Glomerular endothelial cell (primary cell): ENCODE data around the gene USP13. TPM values are rescaled to one million over a fixed set of nuclear protein-coding genes. Genes with fewer than 3 reads are reported as not detected.
"Not testable (repeated sequence)": the region's sequence is repeated elsewhere in the genome, so short reads cannot be mapped to it uniquely, and the experiment has no call there.

Experiments
- DNase-seq: peaks from one replicate; pipeline ENCODE4 v3.0.0-alpha.2; 2011; ENCODE audit warnings: low read depth, low spot score; ENCODE audit errors: extremely low read depth
- total RNA-seq: library from RNA; depleted of rRNA; stranded (reverse); fragments of >200 nt; gene quantifications from 2 replicates; pipeline ENCODE4 v1.2.3, GENCODE V29; 2015

USP13 gene
- total RNA-seq, 1 donor from 2014 or later: 23.3 TPM

DNA sequence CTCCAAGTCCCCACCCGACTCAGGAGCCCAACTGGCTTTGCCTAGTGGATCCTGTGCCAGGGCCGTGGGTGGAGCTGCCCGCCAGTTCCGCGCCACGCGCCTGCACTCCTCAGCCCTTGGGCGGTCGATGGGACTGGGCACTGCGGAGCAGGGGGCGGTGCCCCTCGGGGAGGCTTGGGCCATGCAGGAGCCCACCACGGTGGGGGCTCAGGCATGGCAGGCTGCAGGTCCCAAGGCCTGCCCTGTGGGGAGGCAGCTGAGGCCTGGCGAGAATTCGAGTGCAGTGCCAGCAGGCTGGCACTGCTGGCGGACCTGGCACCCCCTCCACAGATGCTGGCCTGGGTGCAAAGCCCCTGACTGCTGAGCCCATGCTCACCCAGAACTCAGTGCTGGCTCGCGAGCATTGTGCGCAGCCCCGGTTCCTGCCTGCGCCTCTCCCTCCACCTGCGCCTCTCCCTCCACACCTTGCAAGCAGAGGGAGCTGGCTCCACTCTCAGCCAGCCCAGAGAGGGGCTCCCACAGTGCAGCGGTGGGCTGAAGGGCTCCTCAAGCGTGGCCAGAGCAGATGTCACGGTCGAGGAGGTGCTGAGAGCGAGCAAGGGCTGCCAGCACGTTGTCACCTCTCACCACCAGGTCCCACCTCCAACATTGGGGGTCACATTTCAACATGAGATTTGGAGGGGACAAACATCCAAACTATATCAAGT, 122.7 kb downstream of the USP13 start:
- no peak for DNase-seq

DNA sequence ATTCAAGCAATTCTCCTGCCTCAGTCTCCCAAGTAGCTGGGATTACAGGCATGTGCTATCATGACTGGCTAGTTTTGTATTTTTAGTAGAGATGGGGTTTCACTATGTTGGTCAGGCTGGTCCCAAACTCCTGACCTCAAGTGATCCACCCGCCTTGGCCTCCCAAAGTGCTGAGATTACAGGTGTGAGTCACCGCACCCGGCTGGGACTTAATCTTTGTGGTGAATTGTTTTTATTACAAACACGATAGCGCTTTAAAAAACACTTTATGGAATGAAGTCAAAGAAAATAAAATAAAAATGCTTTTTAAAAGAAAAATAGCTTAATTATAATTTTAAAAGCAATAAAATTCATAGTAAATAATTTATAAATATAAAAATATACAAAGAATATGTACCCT, 130.0 kb downstream of the USP13 start:
- DNase-seq: not testable (repeated sequence)

DNA sequence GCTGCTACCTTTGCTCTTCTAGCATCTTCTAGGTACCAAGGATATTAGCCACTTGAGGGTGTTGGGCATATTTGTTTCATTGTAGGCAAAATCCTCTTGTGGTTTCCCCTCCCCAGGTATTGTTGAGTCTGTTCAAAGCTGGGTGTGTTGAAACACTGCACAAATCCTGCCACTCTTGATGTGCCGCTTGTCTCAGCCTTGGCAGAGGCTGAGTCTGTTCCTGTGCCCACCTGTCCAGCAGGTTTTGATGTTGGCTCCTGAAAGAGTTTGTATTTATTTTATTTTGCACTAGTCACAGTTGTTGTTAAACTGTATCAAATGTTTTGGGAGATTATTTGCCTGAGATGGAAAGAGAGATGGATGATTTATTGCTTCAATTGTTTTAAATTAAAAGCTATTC, 136.2 kb downstream of the USP13 start:
- DNase-seq: no peak

DNA sequence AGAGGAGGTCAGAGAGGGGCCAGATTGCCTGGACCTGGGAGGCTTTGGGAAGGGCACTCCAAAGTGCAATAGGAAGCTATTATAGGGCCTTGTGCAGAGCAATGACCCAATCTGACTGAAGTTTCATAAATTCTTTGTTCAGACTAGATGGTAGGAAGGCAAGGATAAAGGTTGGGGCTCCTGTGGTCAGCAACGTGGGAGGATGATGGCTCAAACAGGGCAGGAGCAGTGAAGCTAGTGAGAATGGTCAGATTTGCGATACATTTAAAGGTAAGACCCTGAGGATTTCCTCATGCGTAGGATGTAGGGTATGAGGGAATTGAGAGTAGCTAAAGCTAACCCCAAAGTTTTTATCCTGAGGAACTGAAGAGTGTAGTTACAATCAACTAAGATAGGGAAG, 139.0 kb downstream of the USP13 start:
- no peak for DNase-seq

DNA sequence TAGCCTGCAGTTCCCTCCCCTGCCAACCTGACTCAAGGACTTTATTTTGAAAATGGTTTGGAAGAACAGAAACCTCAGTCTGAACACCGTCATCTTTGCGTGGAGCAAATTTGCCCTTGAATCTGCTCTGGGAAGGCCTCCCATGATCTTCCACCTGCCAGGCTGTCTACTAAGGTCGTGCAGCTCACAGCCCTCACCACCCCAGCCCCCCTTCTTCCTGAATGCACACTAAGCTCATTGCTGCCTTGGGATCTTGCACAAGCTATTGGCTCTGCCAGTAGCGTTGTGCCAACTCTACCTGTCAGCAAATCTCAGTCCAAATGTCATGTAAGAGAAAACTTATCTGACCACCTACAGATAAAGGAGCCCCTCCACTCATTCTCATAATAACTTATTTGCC, 141.5 kb downstream of the USP13 start:
- no peak for DNase-seq

DNA sequence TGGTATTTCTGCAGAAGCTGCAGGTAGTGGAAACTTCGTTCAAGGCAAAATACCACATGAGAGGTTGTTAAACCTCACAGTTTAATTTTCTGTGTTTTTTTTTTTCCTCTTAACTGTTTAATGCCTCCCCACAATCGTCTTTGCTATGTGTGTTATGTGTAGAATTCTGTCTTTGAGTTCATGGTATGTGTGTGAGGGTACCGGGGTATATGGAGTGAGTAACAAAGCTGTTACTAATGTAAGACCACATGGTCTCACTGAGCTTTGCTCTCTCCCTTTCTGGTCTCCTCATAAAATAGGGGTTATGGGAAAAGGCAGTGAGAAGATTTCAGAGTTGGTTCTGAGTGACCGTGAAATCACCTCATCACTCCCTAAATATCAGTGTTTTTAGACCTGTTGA, 143.6 kb downstream of the USP13 start:
- DNase-seq: no peak

DNA sequence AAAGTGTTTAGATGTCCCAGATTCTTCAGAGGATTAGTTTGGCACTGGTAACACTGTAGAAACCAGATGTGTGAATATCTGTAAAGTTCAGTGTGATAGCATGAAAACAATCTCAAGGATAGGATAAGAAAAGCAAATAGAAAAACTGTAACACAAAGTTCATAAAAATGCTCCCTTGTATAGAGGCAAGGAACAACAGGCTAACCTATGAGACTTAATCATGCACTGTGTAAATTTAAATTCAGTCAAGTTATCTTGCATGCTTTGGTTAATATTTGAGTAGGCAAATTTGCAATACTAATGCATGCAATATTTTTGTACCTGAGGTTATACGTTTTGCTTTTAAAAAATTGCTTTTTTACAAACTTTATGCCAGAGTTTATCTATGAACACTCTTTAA, 144.4 kb downstream of the USP13 start:
- no peak for DNase-seq

DNA sequence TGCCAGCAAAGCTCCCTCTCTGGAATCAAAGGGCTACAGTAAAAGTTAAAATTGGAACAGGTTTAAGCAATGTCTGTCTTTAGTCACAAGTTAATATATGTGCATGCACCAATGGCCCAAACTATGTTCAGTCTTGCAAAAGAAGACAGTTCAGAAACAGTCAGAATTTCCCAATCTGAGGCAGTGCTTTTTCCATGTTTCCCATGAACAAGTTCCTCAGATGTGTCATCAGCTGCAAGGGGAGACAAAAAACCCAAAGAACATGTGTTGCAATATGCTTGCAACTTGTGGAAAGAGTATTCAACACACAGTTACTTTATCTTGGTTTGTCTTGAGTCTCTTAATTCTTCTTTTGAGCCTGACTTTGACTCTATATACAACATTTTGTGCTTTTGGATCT, 148.4 kb downstream of the USP13 start:
- DNase-seq: no peak

DNA sequence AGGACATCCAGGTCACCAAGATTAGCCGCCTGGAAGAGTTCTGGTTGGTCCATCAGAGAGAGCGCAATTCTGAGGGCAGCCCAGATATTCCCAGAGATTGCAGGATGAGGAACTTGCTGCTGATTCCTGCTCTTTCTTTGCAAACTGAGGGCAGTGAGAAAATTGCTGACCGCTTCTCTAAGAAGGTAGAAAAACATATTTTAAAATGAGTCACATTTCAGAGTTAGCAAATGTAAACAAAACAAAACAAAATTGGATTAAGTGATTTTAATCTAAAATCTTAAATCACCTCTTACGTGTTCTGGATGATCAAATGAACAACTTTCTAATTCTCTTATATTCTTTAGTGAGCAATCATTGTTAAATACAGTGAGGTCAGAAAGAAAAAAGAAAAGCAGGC, 149.0 kb downstream of the USP13 start:
- DNase-seq: no peak

DNA sequence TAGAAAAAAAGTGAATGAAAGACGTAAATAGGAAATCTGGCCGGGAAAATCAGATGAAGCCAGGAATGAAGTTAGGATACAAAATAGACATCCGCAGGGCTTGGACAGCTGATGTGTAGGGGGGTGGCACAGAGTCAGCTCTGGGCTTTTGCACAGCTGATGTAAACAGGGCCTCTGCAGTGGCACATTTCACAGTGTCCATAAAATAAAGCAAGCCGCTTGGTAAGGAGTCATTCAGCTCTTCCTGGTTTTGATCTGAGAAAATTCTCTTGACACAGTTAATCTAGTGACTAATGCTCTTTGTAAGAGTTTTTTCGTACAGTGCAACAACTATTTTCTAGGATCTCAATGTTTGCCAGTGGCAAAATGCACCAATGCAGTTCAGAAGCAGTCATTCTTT, 153.3 kb downstream of the USP13 start:
- no peak for DNase-seq

DNA sequence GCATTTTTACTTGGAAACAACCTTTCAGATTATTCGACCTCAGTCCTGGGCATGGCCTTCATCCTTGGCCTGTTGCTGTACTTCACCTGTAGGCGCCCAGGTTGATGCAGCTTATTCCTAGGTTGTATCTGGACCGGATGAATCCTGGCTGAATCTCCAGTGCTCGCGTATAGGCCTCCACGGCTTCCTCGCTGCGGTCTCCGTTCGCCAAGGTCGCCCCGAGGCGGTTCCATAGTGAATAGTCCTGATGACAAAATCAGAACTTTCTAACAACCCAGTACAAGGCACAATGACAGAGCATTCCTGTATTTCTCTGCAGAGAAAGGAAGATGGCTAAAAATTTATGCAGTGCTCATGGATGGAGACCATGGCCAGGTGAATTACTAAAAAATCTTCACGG, 154.7 kb downstream of the USP13 start:
- no peak for DNase-seq

DNA sequence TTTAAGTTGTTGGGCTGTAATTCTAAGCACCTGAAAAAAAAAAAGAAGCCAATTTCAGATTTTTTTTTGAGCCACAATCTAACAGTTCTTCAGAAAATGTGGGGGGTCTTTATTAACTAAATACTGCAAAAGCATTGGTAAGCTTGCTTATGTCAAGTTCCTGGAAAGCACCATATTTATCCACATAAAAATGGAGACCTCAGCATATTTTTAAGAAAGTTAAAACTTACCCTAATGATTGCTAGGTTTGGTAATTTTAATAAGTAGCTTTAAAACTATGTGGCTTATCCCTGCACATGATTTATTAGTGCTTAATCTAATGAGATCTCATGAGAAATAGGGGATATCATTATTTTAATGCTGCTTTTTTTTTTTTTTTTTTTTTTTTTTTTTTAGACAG, 156.8 kb downstream of the USP13 start:
- DNase-seq: no peak

DNA sequence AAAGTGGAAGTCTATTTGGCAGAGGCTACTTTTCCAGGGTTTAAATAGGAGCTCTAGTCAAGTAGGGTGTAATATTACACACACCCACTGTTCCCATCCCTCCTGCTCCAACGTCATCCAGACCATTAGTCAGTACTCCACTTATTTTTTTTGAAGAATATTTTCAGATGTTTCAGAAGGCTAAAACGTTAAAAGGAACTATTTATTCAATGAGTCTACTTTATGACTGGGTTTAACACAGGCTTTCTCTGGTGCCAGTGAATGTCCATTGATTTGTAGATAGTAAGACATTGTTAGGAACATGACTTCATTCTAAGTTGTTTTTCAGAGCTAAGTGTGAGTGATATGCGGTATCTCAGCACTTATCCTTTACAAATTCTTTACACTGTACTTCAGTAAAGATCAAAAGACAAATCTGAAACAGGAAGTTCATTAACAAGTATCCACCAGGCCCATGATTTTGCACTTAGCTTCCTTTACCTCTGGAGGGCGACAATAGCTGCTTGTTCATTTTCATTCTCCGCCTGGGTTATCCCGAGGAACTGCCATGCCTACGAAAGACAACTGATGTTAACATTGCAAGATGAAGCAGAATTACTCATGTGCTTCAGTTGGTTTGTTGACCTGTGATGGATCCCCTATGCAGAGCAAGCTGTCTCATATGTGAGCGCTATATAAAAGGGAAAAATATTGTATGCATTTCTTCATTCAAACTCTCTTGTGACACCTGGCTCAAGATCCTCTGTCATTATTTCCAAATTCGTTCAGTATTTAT, 158.7 kb downstream of the USP13 start:
- peak; percentile 22 for DNase-seq

DNA sequence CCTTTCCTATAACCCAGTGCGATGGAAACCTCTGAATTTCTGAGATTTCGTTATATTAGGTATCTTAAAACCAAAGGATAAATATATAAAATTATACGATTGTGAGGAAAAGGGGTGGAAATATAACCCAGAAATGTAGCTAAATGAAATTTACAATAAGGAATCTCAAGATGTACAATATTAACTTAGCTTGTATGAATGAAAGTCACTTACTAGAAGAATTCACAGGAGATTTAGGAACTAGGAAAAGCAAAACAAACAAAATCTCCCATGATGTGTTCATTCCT, 159.2 kb downstream of the USP13 start:
- DNase-seq: no peak

DNA sequence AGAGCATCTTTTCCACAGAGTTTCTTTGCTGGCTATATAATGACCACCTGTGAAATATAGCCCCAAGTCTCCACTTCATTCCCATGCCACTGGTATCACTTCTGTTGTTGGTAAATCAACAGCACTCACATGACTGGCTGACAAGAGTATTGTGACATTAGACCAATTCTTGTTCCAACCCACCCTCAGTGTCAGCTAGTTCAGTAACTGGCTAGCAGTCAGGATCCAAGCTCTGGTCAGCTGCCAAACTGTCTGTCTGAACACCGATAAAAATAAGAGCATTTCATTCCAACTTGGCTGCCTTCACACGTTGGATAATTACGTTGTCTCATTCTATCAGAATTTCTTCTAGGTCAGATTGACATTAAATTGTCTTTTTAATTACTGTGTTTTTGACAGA, 166.5 kb downstream of the USP13 start:
- no peak for DNase-seq

DNA sequence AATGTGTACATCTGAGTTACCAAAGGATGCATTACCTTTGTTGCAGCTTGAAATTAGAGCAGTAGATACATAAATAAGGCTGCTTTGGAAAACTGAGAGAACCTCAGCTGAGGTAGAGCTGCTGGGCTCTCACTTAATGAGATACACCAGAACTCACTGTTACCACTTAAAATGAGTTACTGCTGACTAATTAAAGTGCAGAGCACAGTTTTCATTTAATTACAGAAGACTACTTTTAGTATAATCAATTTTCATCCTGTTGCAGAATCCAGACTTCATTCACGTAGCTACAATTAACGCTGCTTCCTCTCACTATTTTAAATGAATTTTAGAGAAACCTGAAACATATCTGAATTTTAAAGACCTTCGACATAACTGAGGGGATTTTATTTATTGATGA, 169.5 kb downstream of the USP13 start:
- no peak for DNase-seq

DNA sequence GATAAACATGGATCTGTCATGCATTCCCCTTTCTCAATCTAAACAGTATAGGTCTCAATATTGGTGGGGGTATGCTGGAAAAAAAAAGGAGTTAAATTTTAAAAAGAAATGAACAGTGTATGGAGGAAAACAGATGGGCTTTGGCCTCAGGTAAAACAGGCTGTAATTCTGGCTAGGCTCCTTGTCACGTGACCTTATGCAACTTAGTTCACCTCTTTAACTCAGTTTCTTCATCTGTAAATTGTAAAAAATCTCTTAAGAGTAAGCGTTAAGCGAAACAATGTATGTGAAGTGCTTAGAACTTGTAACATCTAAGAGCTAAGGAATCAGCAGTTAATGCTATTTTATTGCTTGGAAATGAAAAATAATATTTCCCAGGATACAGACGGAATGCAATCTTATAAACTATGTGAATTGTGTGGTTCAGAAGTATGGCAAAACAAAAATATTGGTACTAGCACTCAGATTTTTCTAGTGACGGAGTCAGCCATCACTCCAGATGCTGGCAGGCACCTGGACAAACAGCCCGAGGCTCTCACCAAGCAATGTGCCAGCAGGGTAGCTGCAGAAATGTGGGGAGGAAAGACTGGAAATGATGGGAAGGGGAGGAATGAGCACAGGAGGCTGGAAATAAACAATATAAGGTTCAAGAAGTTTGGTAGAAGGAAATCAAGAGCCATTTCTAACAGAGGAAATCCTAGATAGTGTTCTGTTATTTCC, 172.8 kb downstream of the USP13 start:
- DNase-seq: no peak

DNA sequence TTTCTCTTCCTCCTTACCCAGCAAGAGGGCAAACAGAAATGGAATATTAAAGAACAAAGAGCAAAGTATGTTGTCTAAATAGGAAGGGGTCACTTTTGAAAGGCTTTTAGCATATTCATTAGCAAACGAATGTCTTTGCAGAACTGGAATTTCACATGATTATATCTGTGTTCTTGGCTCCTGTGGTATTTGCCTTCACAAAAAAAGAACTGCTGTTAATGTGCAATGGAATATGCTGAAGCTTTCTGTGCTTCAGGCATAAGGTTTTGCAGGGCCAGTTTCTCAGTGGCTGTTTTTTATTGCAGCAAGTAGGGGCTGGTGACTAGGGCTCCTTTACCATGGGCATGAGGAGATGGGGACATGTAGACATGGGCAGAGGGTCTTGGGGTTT, 173.4 kb downstream of the USP13 start:
- no peak for DNase-seq

DNA sequence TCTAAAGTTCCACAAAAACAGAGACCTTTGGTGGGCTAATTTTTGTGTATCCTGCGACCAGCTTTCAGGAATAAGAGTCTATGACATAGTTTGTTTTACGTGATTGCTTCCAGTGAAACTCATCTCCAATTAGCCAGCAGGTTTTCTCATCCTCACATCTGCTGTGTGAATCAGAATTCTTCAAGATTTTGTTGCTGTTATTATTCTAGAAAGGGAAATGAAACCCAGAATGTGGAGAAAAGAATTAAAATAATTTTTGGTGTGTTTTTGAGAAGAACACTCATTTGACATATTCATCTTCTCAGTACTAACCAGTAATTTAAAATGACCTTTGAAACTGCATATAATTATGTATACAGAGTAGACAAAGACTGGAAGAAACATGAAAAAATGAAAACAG, 175.9 kb downstream of the USP13 start:
- no peak for DNase-seq

DNA sequence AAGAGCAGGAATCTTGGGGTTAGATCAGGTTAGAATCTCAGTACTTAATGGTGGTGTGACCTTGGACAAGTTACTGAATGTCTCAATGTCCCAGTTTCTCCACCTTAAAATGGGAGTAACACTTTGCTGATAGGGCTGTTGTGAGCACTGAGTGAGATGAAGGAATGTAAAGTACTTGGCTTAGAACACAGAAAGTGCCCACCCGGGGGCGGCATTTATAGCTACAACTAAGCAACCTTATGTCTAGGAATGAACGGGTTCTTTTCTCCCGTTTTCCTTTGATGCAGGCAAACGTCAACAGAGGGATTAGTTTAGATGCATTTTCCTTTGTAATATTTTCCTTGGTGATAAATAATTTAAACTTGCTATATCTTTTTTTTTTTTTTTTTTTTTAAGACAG, 176.6 kb downstream of the USP13 start:
- no peak for DNase-seq

DNA sequence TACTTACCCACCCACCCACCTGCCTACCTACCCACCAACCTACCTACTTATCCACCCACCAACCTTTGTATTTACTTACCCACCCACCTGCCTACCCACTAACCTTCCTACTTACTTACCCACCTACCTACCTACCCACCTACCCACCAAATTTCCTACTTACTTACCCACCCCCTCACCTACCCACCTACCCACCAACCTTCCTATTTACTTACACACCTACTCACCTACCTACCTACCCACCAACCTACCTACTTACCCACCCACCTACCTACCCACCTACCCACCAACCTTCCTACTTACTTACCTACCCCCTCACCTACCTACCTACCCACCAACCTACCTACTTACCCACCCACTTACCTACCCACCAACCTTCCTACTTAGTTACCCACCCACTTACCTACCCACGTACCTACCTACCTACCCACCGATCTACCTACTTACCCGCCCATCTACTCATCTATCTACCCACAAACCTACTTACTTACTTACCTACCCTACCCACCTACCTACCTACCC, 179.6 kb downstream of the USP13 start:
- no peak for DNase-seq

DNA sequence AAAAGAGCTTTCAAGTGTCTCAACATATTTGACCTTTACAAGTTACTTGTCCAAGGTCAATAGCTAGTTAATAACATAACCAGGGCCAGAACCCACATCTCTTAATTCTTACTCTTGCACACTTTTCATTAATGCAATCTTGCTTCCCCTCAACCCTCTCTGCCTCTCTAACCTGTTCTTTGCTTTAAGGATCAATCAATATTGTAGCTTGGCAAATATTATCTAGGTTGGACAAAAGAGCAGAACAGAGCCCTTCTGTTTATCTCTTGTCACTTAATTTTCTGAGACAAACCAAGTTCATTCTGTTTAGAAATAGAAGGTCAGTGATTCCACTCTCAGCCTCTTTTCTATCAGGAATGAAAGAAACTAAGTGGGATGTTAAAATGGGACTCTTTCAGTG, 180.5 kb downstream of the USP13 start:
- no peak for DNase-seq
